ENCODE data around the gene GPR135.

- no peak for TF ChIP-seq CTCF (IDR thresholded peaks at IDR 0.05 in 4 of 5, conservative IDR thresholded peaks at IDR 0.05 in 1 of 5)
- TF ChIP-seq POLR2A (IDR thresholded peaks at IDR 0.05) = no peak
Observed at GRCh38 chr14:59451849-59452248, 13.3 kb downstream of the GPR135 start.

Data from gastrocnemius medialis (tissue), 4 donors.